Glutamatergic neuron (in vitro differentiated cells): ENCODE data around the gene ETV6. TPM values are rescaled to one million over a fixed set of nuclear protein-coding genes. Genes with fewer than 3 reads are reported as not detected.

ENCODE experiments used
- DNase-seq: peaks from one replicate; pipeline ENCODE4 v3.0.0; 2022
- H3K27ac Mint-ChIP-seq: one replicate; pipeline ENCODE4 v1.8.0; 2020; ENCODE audit warnings: mild to moderate bottlenecking, mixed read lengths, inconsistent platforms; ENCODE audit not compliant: unreplicated experiment
- H3K27me3 Mint-ChIP-seq: one replicate; pipeline ENCODE4 v1.8.0; 2020; ENCODE audit warnings: mild to moderate bottlenecking, moderate library complexity, mixed read lengths, inconsistent platforms; ENCODE audit not compliant: unreplicated experiment
- H3K36me3 Mint-ChIP-seq: one replicate; pipeline ENCODE4 v1.8.0; 2020; ENCODE audit warnings: mild to moderate bottlenecking, mixed read lengths, inconsistent platforms; ENCODE audit not compliant: unreplicated experiment
- H3K4me1 Mint-ChIP-seq: one replicate; pipeline ENCODE4 v1.8.0; 2020; ENCODE audit warnings: mild to moderate bottlenecking, low read depth, mixed read lengths, inconsistent platforms; ENCODE audit not compliant: unreplicated experiment
- H3K4me3 Mint-ChIP-seq: one replicate; pipeline ENCODE4 v1.8.0; 2020; ENCODE audit warnings: mild to moderate bottlenecking, mixed read lengths, inconsistent platforms; ENCODE audit not compliant: unreplicated experiment
- H3K9me3 Mint-ChIP-seq: one replicate; pipeline ENCODE4 v1.8.0; 2020; ENCODE audit warnings: mild to moderate bottlenecking, moderate library complexity, mixed read lengths, inconsistent platforms; ENCODE audit not compliant: unreplicated experiment
- total RNA-seq: library from RNA; stranded (reverse); fragmentation: NEBNext Ultra II Directional; extraction: Animal tissue kit (Norgen Biotek cat#: 25700); gene quantifications from one replicate; pipeline ENCODE4 v1.2.1, GENCODE V29; 2021; ENCODE audit not compliant: unreplicated experiment
- TF ChIP-seq, protein P1 (sequence below): fragments of 200-600 bp; sonication (generic); IDR thresholded peaks from one replicate; pipeline ENCODE4 v1.5.0; 2021; ENCODE audit not compliant: partially characterized antibody, unreplicated experiment

The ETV6 gene
- total RNA-seq, 1 donor from 2014 or later: 10.1 TPM

DNA sequence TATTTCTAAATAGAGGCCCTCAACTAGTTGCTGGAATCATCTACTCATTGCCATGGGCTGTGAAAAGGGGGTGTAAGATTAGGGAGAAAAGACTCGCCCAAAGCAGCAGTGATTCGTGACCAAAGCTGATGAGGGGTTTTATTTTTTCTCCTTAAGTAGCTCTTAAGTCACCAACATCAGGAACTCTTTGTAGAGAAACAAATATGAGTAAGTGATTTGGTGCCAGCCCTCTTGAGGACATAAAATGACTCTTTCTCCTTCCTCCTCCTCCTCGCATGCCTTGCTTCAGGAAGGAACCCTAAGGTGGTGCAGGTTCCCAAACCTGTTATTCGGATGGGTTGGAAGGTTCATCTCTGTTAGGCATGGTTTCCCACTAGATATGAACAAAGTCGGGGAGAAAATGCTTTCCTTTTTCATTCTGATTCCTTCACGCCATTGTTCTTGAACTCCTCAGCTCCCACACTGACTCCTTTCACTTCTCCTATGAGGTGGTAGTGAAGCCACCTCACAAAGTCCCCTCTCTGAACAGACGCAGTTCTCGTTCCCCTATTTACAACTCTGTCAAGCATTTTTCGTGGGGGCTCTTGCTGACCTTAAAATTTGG is 113.4 kb downstream of the ETV6 start:
- Mint-ChIP-seq H3K4me1 (peaks cover 2% of the 10 kb centered on the region), H3K27ac (no peak overlapping the region), H3K36me3 (no peaks in the 10 kb centered on the region), H3K4me3 (no peak overlapping the region), H3K9me3 (no peaks in the 10 kb centered on the region), H3K27me3 (peaks cover 2% of the 10 kb centered on the region)
- TF ChIP-seq, protein P1, sequence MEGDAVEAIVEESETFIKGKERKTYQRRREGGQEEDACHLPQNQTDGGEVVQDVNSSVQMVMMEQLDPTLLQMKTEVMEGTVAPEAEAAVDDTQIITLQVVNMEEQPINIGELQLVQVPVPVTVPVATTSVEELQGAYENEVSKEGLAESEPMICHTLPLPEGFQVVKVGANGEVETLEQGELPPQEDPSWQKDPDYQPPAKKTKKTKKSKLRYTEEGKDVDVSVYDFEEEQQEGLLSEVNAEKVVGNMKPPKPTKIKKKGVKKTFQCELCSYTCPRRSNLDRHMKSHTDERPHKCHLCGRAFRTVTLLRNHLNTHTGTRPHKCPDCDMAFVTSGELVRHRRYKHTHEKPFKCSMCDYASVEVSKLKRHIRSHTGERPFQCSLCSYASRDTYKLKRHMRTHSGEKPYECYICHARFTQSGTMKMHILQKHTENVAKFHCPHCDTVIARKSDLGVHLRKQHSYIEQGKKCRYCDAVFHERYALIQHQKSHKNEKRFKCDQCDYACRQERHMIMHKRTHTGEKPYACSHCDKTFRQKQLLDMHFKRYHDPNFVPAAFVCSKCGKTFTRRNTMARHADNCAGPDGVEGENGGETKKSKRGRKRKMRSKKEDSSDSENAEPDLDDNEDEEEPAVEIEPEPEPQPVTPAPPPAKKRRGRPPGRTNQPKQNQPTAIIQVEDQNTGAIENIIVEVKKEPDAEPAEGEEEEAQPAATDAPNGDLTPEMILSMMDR: no peak
- DNase-seq: no peak

- Mint-ChIP-seq H3K4me1 (no peaks in the 10 kb centered on the region), H3K27ac (no peak overlapping the region), H3K9me3 (no peaks in the 10 kb centered on the region), H3K27me3 (peaks cover 2% of the 10 kb centered on the region), H3K36me3 (no peaks in the 10 kb centered on the region), H3K4me3 (no peak overlapping the region)
- DNase-seq: no peak
- TF ChIP-seq, protein P1: no peak
These were observed 114.5 kb downstream of the ETV6 start for GRCh38 chr12:11763760-11764520.

GRCh38 chr12:11764837-11765236 is 115.4 kb downstream of the ETV6 start:
- Mint-ChIP-seq H3K27me3 (peaks cover 2% of the 10 kb centered on the region), H3K4me1 (no peaks in the 10 kb centered on the region), H3K4me3 (no peak overlapping the region), H3K27ac (no peak overlapping the region), H3K9me3 (no peaks in the 10 kb centered on the region), H3K36me3 (no peaks in the 10 kb centered on the region)
- no peak for DNase-seq
- TF ChIP-seq, protein P1: no peak

GRCh38 chr12:11765421-11765816 is 115.9 kb downstream of the ETV6 start:
- Mint-ChIP-seq H3K36me3 (no peaks in the 10 kb centered on the region), H3K9me3 (no peaks in the 10 kb centered on the region), H3K27me3 (no peaks in the 10 kb centered on the region), H3K27ac (no peak overlapping the region), H3K4me3 (no peak overlapping the region), H3K4me1 (no peaks in the 10 kb centered on the region)
- TF ChIP-seq, protein P1: no peak
- no peak for DNase-seq
